NB4 (cell line): ENCODE data around the gene C11orf86.

ENCODE experiments used
- MYC ChIP-seq: IDR thresholded peaks from 2 replicates; pipeline ENCODE4 v1.6.1; 2011; ENCODE audit warnings: low read depth, low read length
- POLR2A ChIP-seq: IDR thresholded peaks from 2 replicates; pipeline ENCODE4 v1.6.1; 2011; ENCODE audit warnings: mild to moderate bottlenecking; ENCODE audit not compliant: insufficient read length; ENCODE audit errors: extremely low read depth
- TF ChIP-seq, protein P1 (sequence below): IDR thresholded peaks from one replicate; pipeline ENCODE4 v1.5.1; 2012; ENCODE audit warnings: low read depth, low read length
- TF ChIP-seq, protein P2 (sequence below): IDR thresholded peaks from 2 replicates; pipeline ENCODE4 v1.6.1; 2011; ENCODE audit warnings: low read depth, low read length

DNA sequence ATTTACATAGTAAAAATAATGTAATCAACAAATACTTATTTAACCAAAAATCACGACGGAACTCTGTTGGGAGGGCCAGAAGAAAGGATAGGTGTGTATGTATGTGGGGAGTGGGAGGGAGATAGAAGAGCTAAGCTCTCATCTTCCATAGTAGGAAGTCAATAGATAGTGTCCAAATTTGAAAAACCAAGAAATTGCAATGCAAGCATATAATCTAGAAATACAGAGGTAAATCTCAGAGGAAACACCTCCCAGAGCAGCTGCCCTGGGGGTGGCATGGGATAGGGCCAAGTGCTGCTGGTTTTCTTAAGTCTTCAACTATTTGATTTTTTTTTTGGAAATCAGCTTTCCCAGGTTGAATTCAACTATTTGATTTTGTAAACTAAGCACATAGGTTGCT lies 16.9 kb downstream of the C11orf86 start:
- TF ChIP-seq, protein P1, sequence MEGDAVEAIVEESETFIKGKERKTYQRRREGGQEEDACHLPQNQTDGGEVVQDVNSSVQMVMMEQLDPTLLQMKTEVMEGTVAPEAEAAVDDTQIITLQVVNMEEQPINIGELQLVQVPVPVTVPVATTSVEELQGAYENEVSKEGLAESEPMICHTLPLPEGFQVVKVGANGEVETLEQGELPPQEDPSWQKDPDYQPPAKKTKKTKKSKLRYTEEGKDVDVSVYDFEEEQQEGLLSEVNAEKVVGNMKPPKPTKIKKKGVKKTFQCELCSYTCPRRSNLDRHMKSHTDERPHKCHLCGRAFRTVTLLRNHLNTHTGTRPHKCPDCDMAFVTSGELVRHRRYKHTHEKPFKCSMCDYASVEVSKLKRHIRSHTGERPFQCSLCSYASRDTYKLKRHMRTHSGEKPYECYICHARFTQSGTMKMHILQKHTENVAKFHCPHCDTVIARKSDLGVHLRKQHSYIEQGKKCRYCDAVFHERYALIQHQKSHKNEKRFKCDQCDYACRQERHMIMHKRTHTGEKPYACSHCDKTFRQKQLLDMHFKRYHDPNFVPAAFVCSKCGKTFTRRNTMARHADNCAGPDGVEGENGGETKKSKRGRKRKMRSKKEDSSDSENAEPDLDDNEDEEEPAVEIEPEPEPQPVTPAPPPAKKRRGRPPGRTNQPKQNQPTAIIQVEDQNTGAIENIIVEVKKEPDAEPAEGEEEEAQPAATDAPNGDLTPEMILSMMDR = no peak
- no peak for TF ChIP-seq POLR2A
- TF ChIP-seq, protein P2, sequence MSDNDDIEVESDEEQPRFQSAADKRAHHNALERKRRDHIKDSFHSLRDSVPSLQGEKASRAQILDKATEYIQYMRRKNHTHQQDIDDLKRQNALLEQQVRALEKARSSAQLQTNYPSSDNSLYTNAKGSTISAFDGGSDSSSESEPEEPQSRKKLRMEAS = no peak
- no peak for TF ChIP-seq MYC
